CD14-positive monocyte (primary cell): ENCODE results near the gene ZNF354B. TPM values are rescaled to one million over a fixed set of nuclear protein-coding genes. Genes with fewer than 3 reads are reported as not detected.
"Not testable (repeated sequence)": the region's sequence is repeated elsewhere in the genome, so short reads cannot be mapped to it uniquely, and the experiment has no call there.

Experiments used
- DNase-seq, 3 donors: peaks; one replicate each; pipeline ENCODE4 v3.0.0-alpha.2; 2011 to 2022
- H2AFZ ChIP-seq: 2 replicates; pipeline ENCODE4 v1.6.0; 2012; ENCODE audit warnings: mild to moderate bottlenecking, low read depth, low read length, inconsistent platforms; ENCODE audit not compliant: insufficient read depth, poor library complexity, severe bottlenecking
- H3K27ac ChIP-seq, 2 donors: 1 replicate in 1 of 2; 2 replicates in 1 of 2; pipeline ENCODE4 v1.5.1; 2012 to 2013; ENCODE audit warnings: low read length in 2 of 2, control low read depth in 1 of 2, inconsistent platforms in 1 of 2, low read depth in 1 of 2, mild to moderate bottlenecking in 1 of 2
- H3K27me3 ChIP-seq, 2 donors: one replicate each; pipeline versions ENCODE4 v1.6.0 to v1.6.1; 2011 to 2013; ENCODE audit warnings: low read length in 2 of 2; ENCODE audit not compliant: control insufficient read depth in 2 of 2, insufficient read depth in 2 of 2
- H3K36me3 ChIP-seq, 2 donors: replicated peaks in 1 of 2; 1 replicate in 1 of 2; 2 replicates in 1 of 2; pipeline versions ENCODE4 v1.5.1 to v1.6.1; 2012 to 2013; ENCODE audit warnings: low read length in 2 of 2, control low read depth in 1 of 2, inconsistent platforms in 1 of 2, mild to moderate bottlenecking in 1 of 2; ENCODE audit not compliant: insufficient read depth in 2 of 2, control insufficient read depth in 1 of 2
- H3K4me1 ChIP-seq, 2 donors: 1 replicate in 1 of 2; 2 replicates in 1 of 2; pipeline versions ENCODE4 v1.5.1 to v1.6.1; 2012 to 2013; ENCODE audit warnings: low read length in 2 of 2, control low read depth in 1 of 2, inconsistent platforms in 1 of 2, mild to moderate bottlenecking in 1 of 2, moderate library complexity in 1 of 2; ENCODE audit not compliant: insufficient read depth in 2 of 2, control insufficient read depth in 1 of 2
- H3K4me2 ChIP-seq: replicated peaks from 2 replicates; pipeline ENCODE3; 2012; ENCODE audit warnings: low read length, moderate library complexity, mild to moderate bottlenecking; ENCODE audit not compliant: poor library complexity, severe bottlenecking; ENCODE audit errors: extremely low read depth
- H3K4me3 ChIP-seq, 3 experiments: fragments of 200-600 bp in 1 of 3; sonication (generic) in 1 of 3; replicated peaks in 1 of 3; 1 replicate in 2 of 3; 2 replicates in 1 of 3; pipeline ENCODE4 v1.5.1; 2011 to 2013; ENCODE audit warnings: low read length in 3 of 3, mild to moderate bottlenecking in 3 of 3, control low read depth in 2 of 3, low read depth in 2 of 3, inconsistent platforms in 1 of 3, moderate library complexity in 1 of 3
- H3K79me2 ChIP-seq: 2 replicates; pipeline ENCODE4 v1.6.0; 2012; ENCODE audit warnings: mild to moderate bottlenecking, control low read depth, inconsistent platforms, low read length, moderate library complexity; ENCODE audit not compliant: insufficient read depth
- H3K9ac ChIP-seq: 2 replicates; pipeline ENCODE4 v1.6.0; 2017; ENCODE audit warnings: low read length, mild to moderate bottlenecking; ENCODE audit not compliant: insufficient read depth, poor library complexity, severe bottlenecking
- H3K9me3 ChIP-seq, 2 donors: replicated peaks in 1 of 2; 1 replicate in 1 of 2; 2 replicates in 1 of 2; pipeline versions ENCODE4 v1.5.1 to v1.6.1; 2012 to 2013; ENCODE audit warnings: low read length in 2 of 2, control low read depth in 1 of 2; ENCODE audit not compliant: control insufficient read depth in 1 of 2, insufficient read depth in 1 of 2
- H4K20me1 ChIP-seq: 2 replicates; pipeline ENCODE4 v1.6.0; 2012; ENCODE audit warnings: mild to moderate bottlenecking, low read length, control low read depth, moderate library complexity; ENCODE audit not compliant: insufficient read depth
- H3K27ac Mint-ChIP-seq, 7 donors: one replicate each; pipeline ENCODE4 v1.8.0; 2020; ENCODE audit warnings: mild to moderate bottlenecking in 7 of 7, mixed read lengths in 7 of 7, moderate library complexity in 6 of 7, inconsistent platforms in 2 of 7
- H3K27me3 Mint-ChIP-seq, 3 donors: one replicate each; pipeline ENCODE4 v1.8.0; 2021 to 2022; ENCODE audit warnings: low read depth in 3 of 3, mild to moderate bottlenecking in 3 of 3, mixed read lengths in 3 of 3, moderate library complexity in 3 of 3, inconsistent platforms in 1 of 3
- H3K36me3 Mint-ChIP-seq, 2 donors: one replicate each; pipeline ENCODE4 v1.8.0; 2020; ENCODE audit warnings: mixed read lengths in 2 of 2, inconsistent platforms in 1 of 2, mild to moderate bottlenecking in 1 of 2
- H3K4me1 Mint-ChIP-seq: one replicate; pipeline ENCODE4 v1.8.0; 2020; ENCODE audit warnings: mild to moderate bottlenecking, mixed read lengths
- H3K4me3 Mint-ChIP-seq, 2 donors: one replicate each; pipeline ENCODE4 v1.8.0; 2020; ENCODE audit warnings: mild to moderate bottlenecking in 2 of 2, mixed read lengths in 2 of 2, moderate library complexity in 1 of 2
- H3K9me3 Mint-ChIP-seq, 7 donors: one replicate each; pipeline ENCODE4 v1.8.0; 2020 to 2022; ENCODE audit warnings: mixed read lengths in 7 of 7, mild to moderate bottlenecking in 6 of 7, moderate library complexity in 6 of 7, inconsistent platforms in 2 of 7
- CTCF ChIP-seq: fragments of 200-600 bp; IDR thresholded peaks from one replicate; pipeline ENCODE4 v1.8.0; 2022; ENCODE audit warnings: antibody characterized with exemption, mild to moderate bottlenecking
- WGBS: methylation state at CpG from one replicate; pipeline ENCODE4 v1.1.5; 2013; ENCODE audit warnings: missing lambda C conversion rate; ENCODE audit not compliant: insufficient coverage; 5-methylcytosine and 5-hydroxymethylcytosine counted together
- intact Hi-C, 2 donors: fragments of 100-400 bp; cut with micrococcal nuclease; formaldehyde crosslinking; loops; one replicate each; pipeline versions ENCODE4 v1.15.0 to v1.15.1; 2023
- polyA plus RNA-seq, 3 donors: library from polyadenylated mRNA; depleted of rRNA in 1 of 3; unstranded in 2 of 3; stranded (reverse) in 1 of 3; fragments of 300-500 nt in 2 of 3; fragments of >200 nt in 1 of 3; fragmentation: Illumina TruSeq in 2 of 3; gene quantifications; 1 replicate in 2 of 3; 2 replicates in 1 of 3; pipeline ENCODE4 v1.2.3, GENCODE V29; 2012 to 2021

The ZNF354B gene
- polyA plus RNA-seq, 3 donors, result 0.94 to 12.0 (median 1.1) TPM

GRCh38 chr5:178839319-178839704 lies 20.4 kb upstream of the ZNF354B start:
- Histone ChIP-seq H3K79me2 (no peaks in the 10 kb centered on the region), H3K27me3 (no peaks in the 10 kb centered on the region), H2AFZ (no peak overlapping the region), H3K4me3 (no peak overlapping the region), H3K4me1 (no peaks in the 10 kb centered on the region), H3K4me2 (no peak overlapping the region), H4K20me1 (no peaks in the 10 kb centered on the region), H3K9ac (no peak overlapping the region), H3K9me3 (no peaks in the 10 kb centered on the region), H3K27ac (no peak overlapping the region), H3K36me3 (no peaks in the 10 kb centered on the region)
- Mint-ChIP-seq H3K4me3 (no peak overlapping the region), H3K9me3 (peaks cover 0 to 6% (median 0%) of the 10 kb centered on the region in 7 donors), H3K27ac (no peak overlapping the region), H3K4me1 (no peaks in the 10 kb centered on the region), H3K36me3 (no peaks in the 10 kb centered on the region), H3K27me3 (peaks cover 2 to 6% (median 4%) of the 10 kb centered on the region in 3 donors)
- TF ChIP-seq CTCF, result peak; percentile 71
- DNase-seq, result peak; percentile 44 to 64 (median 60)
- intact Hi-C loops, result loop anchor here (5.0 kb wide), 1 partner anchor 107 kb away; the partner anchor contains the start of gene ZNF354A (in 2 of the 2)
- WGBS, result 23% methylated on average over 6 of the region's 6 CpGs

GRCh38 chr5:178840399-178840798 lies 19.4 kb upstream of the ZNF354B start:
- not testable (repeated sequence) for H3K4me2 ChIP-seq, H3K27me3 Mint-ChIP-seq, H3K4me3 Mint-ChIP-seq, H3K9me3 Mint-ChIP-seq, H3K36me3 Mint-ChIP-seq, DNase-seq, H2AFZ ChIP-seq, H3K79me2 ChIP-seq, H4K20me1 ChIP-seq, H3K36me3 ChIP-seq, H3K27ac ChIP-seq, H3K4me1 Mint-ChIP-seq, H3K27me3 ChIP-seq, H3K9ac ChIP-seq, H3K4me3 ChIP-seq, H3K4me1 ChIP-seq, H3K9me3 ChIP-seq
- intact Hi-C loops, result loop anchor here (2.0 to 5.0 kb wide), 2 partner anchors 558 to 562 kb away; no protein-coding TSS in a partner anchor
- 90% methylated on average over 5 of the region's 11 CpGs for WGBS
- peak overlapping the region in 1 of 7 donors; percentile 58 for H3K27ac Mint-ChIP-seq
